H9 (cell line): ENCODE data around the gene VSIG8. TPM values are rescaled to one million over a fixed set of nuclear protein-coding genes. Genes with fewer than 3 reads are reported as not detected.

Experiments used
- DNase-seq: peaks from one replicate; pipeline ENCODE4 v3.0.0-alpha.2; 2017
- H2AFZ ChIP-seq: one replicate; pipeline ENCODE4 v1.6.1; 2013; ENCODE audit warnings: mild to moderate bottlenecking, low read length, control low read depth, moderate library complexity
- H2AK5ac ChIP-seq: 2 replicates; pipeline ENCODE4 v1.6.1; 2013; ENCODE audit warnings: low read length, control low read depth, mixed read lengths; ENCODE audit not compliant: insufficient read length
- H2BK120ac ChIP-seq: one replicate; pipeline ENCODE4 v1.6.1; 2013; ENCODE audit warnings: low read depth, mild to moderate bottlenecking, low read length, control low read depth, inconsistent platforms; ENCODE audit not compliant: poor library complexity, severe bottlenecking
- H2BK12ac ChIP-seq: 2 replicates; pipeline ENCODE4 v1.6.1; 2013; ENCODE audit warnings: low read length, control low read depth, mixed read lengths, low read depth; ENCODE audit not compliant: insufficient read length
- H2BK15ac ChIP-seq: 2 replicates; pipeline ENCODE4 v1.6.1; 2013; ENCODE audit warnings: low read depth, low read length, control low read depth
- H2BK20ac ChIP-seq: one replicate; pipeline ENCODE4 v1.6.1; 2013; ENCODE audit warnings: low read depth, mild to moderate bottlenecking, low read length, control low read depth, inconsistent platforms; ENCODE audit not compliant: poor library complexity, severe bottlenecking
- H2BK5ac ChIP-seq: 2 replicates; pipeline ENCODE4 v1.6.1; 2013; ENCODE audit warnings: low read length, control low read depth, mixed read lengths; ENCODE audit not compliant: insufficient read length
- H3K14ac ChIP-seq: 2 replicates; pipeline ENCODE4 v1.6.1; 2013; ENCODE audit warnings: low read length, control low read depth; ENCODE audit not compliant: insufficient read depth
- H3K18ac ChIP-seq: 2 replicates; pipeline ENCODE4 v1.6.1; 2013; ENCODE audit warnings: low read depth, mild to moderate bottlenecking, mixed read lengths, low read length, control low read depth; ENCODE audit not compliant: insufficient read length
- H3K23ac ChIP-seq: 2 replicates; pipeline ENCODE4 v1.6.1; 2013; ENCODE audit warnings: low read length, control low read depth, mixed read lengths, low read depth; ENCODE audit not compliant: insufficient read length
- H3K23me2 ChIP-seq: 2 replicates; pipeline ENCODE4 v1.6.1; 2013; ENCODE audit warnings: low read depth, mild to moderate bottlenecking, mixed read lengths, low read length, control low read depth; ENCODE audit not compliant: insufficient read length, poor library complexity, severe bottlenecking
- H3K27ac ChIP-seq: 2 replicates; pipeline ENCODE4 v1.5.1; 2013; ENCODE audit warnings: low read length, control low read depth, mixed read lengths, low read depth; ENCODE audit not compliant: insufficient read length
- H3K27me3 ChIP-seq: 2 replicates; pipeline ENCODE4 v1.6.1; 2013; ENCODE audit warnings: low read length, control low read depth, inconsistent platforms; ENCODE audit not compliant: insufficient read depth
- H3K4ac ChIP-seq: 2 replicates; pipeline ENCODE4 v1.6.1; 2013; ENCODE audit warnings: low read depth, mild to moderate bottlenecking, control low read depth, inconsistent platforms, low read length, moderate library complexity
- H3K4me1 ChIP-seq: 2 replicates; pipeline ENCODE4 v1.6.1; 2013; ENCODE audit warnings: low read length, control low read depth, inconsistent platforms; ENCODE audit not compliant: insufficient read depth
- H3K4me2 ChIP-seq: 2 replicates; pipeline ENCODE4 v1.6.1; 2013; ENCODE audit warnings: low read length, control low read depth, mixed read lengths; ENCODE audit not compliant: insufficient read length, insufficient read depth
- H3K56ac ChIP-seq: 2 replicates; pipeline ENCODE4 v1.6.1; 2013; ENCODE audit warnings: low read depth, mild to moderate bottlenecking, mixed read lengths, low read length, control low read depth; ENCODE audit not compliant: insufficient read length
- H3K79me1 ChIP-seq: 2 replicates; pipeline ENCODE4 v1.6.1; 2013; ENCODE audit warnings: low read depth, mild to moderate bottlenecking, moderate library complexity, low read length, control low read depth, inconsistent platforms; ENCODE audit not compliant: insufficient read depth, poor library complexity, severe bottlenecking
- H3K79me2 ChIP-seq: 2 replicates; pipeline ENCODE4 v1.6.1; 2013; ENCODE audit warnings: low read length, control low read depth, inconsistent platforms; ENCODE audit not compliant: insufficient read depth
- H3K9ac ChIP-seq: 2 replicates; pipeline ENCODE4 v1.6.1; 2013; ENCODE audit warnings: low read length, control low read depth, mixed read lengths; ENCODE audit not compliant: insufficient read length; ENCODE audit errors: extremely low read depth
- H3K9me3 ChIP-seq: one replicate; pipeline ENCODE4 v1.6.1; 2013; ENCODE audit warnings: low read depth, low read length, inconsistent platforms; ENCODE audit not compliant: control insufficient read depth
- H3T11ph ChIP-seq: one replicate; pipeline ENCODE4 v1.6.1; 2013; ENCODE audit warnings: mild to moderate bottlenecking, low read length, control low read depth, inconsistent platforms
- H4K20me1 ChIP-seq: one replicate; pipeline ENCODE4 v1.6.1; 2013; ENCODE audit not compliant: control insufficient read depth, insufficient read length, insufficient read depth
- H4K5ac ChIP-seq: 2 replicates; pipeline ENCODE4 v1.6.1; 2013; ENCODE audit warnings: low read depth, mild to moderate bottlenecking, mixed read lengths, low read length, control low read depth; ENCODE audit not compliant: insufficient read length
- H4K8ac ChIP-seq: replicated peaks from 2 replicates; pipeline ENCODE4 v1.6.1; 2013; ENCODE audit warnings: low read length, control low read depth, mixed read lengths, low read depth; ENCODE audit not compliant: insufficient read length
- H4K91ac ChIP-seq: 2 replicates; pipeline ENCODE4 v1.6.1; 2013; ENCODE audit warnings: low read depth, mild to moderate bottlenecking, moderate library complexity, mixed read lengths, low read length, control low read depth; ENCODE audit not compliant: insufficient read length
- H3K27ac Mint-ChIP-seq, 3 experiments: 2 replicates in 2 of 3; 3 replicates in 1 of 3; pipeline ENCODE4 v1.8.0; 2020 to 2021; ENCODE audit warnings: mixed read lengths in 3 of 3, mild to moderate bottlenecking in 1 of 3, moderate library complexity in 1 of 3
- H3K27me3 Mint-ChIP-seq: 2 replicates; pipeline ENCODE4 v1.8.0; 2021; ENCODE audit warnings: low read depth, mild to moderate bottlenecking, moderate library complexity, mixed read lengths
- H3K36me3 Mint-ChIP-seq, 3 experiments: 2 replicates in 2 of 3; 3 replicates in 1 of 3; pipeline ENCODE4 v1.8.0; 2020 to 2021; ENCODE audit warnings: low read depth in 3 of 3, mixed read lengths in 3 of 3; ENCODE audit not compliant: insufficient read depth in 1 of 3
- H3K4me1 Mint-ChIP-seq, 2 experiments: 2 replicates each; pipeline ENCODE4 v1.8.0; 2020; ENCODE audit warnings: mixed read lengths in 2 of 2
- H3K4me3 Mint-ChIP-seq, 2 experiments: 2 replicates in 1 of 2; 3 replicates in 1 of 2; pipeline ENCODE4 v1.8.0; 2020 to 2021; ENCODE audit warnings: mild to moderate bottlenecking in 2 of 2, mixed read lengths in 2 of 2, moderate library complexity in 1 of 2
- H3K9me3 Mint-ChIP-seq, 2 experiments: 2 replicates in 1 of 2; 3 replicates in 1 of 2; pipeline ENCODE4 v1.8.0; 2020; ENCODE audit warnings: mild to moderate bottlenecking in 2 of 2, mixed read lengths in 2 of 2, moderate library complexity in 1 of 2
- CTCF ChIP-seq: fragments of 200-600 bp; sonication (generic); conservative IDR thresholded peaks from 3 replicates; pipeline ENCODE4 v1.8.0; 2021; ENCODE audit warnings: antibody characterized with exemption, mild to moderate bottlenecking
- WGBS: extraction: QIAGEN DNeasy Blood & Tissue Kit; methylation state at CpG from one replicate; pipeline ENCODE4 v1.1.7; 2013; ENCODE audit warnings: missing lambda C conversion rate, low lambda C conversion rate, mixed read lengths; ENCODE audit not compliant: insufficient read length; ENCODE audit errors: extremely low coverage; 5-methylcytosine and 5-hydroxymethylcytosine counted together
- total RNA-seq: library from RNA; stranded (reverse); gene quantifications from 2 replicates; pipeline ENCODE4 v1.2.1, GENCODE V29; 2021

The VSIG8 gene
- total RNA-seq, 1 experiment from 2014 or later = not detected

GRCh38 chr1:159889202-159889601 lies 26.7 kb upstream of the VSIG8 start:
- Histone ChIP-seq H3K23ac (no peak overlapping the region), H4K91ac (no peak overlapping the region), H2AK5ac (no peak overlapping the region), H3K27ac (no peak overlapping the region), H2BK120ac (no peak overlapping the region), H3K23me2 (no peaks in the 10 kb centered on the region), H3K9me3 (no peaks in the 10 kb centered on the region), H2BK12ac (no peak overlapping the region), H2BK15ac (no peak overlapping the region), H2AFZ (no peak overlapping the region), H2BK5ac (no peak overlapping the region), H3K18ac (no peak overlapping the region), H2BK20ac (no peak overlapping the region), H3K14ac (no peak overlapping the region), H3K9ac (no peak overlapping the region), H4K8ac (no peak overlapping the region), H3K4ac (no peak overlapping the region), H4K20me1 (no peaks in the 10 kb centered on the region), H3T11ph (no peak overlapping the region), H3K79me1 (no peaks in the 10 kb centered on the region), H4K5ac (no peak overlapping the region), H3K4me2 (no peak overlapping the region), H3K4me1 (no peaks in the 10 kb centered on the region), H3K56ac (no peak overlapping the region), H3K79me2 (no peaks in the 10 kb centered on the region), H3K27me3 (no peaks in the 10 kb centered on the region)
- Mint-ChIP-seq H3K9me3 (no peaks in the 10 kb centered on the region), H3K36me3 (no peaks in the 10 kb centered on the region), H3K27me3 (no peaks in the 10 kb centered on the region; the same call in 1 of the 2 replicates), H3K4me3 (no peak overlapping the region), H3K4me1 (peaks cover 11% of the 10 kb centered on the region in 2 experiments), H3K27ac (peak overlapping the region in 2 of 3 experiments; percentile 7 to 17; a peak in 2 of 7 replicates)
- no CpG with 5 or more reads among the region's 4 CpGs for WGBS
- no peak for DNase-seq
- TF ChIP-seq CTCF = no peak
